ENCODE results near the gene PDE2A. TPM values are rescaled to one million over a fixed set of nuclear protein-coding genes. Genes with fewer than 3 reads are reported as not detected.

The PDE2A gene
- total and polyA plus RNA-seq, 8 donors = 8.4 to 13.8 (median 11.2) TPM

DNA sequence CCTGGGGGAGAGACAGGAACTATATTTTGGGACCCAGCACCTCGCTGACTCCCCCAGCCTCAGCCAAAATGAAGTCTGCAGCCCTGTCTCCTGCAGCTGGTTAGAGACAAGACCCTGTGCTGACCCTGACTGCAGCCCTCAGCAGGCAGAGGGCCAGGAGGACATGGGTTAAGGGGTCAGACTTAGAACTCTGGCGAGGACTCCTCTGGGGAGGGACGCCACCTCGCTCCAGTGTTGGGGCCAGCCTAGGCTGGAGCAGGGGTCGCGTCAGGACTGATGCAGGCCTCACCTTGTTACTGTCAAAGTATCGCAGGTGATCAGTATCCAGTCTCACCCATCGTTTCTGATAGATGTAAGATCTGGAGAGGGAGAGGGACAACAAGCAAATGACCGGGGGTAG lies 36.9 kb upstream of the PDE2A start:
- Histone ChIP-seq H3K36me3 (peaks cover 0 to 97% of the 10 kb centered on the region in 2 donors), H3K9me3 (no peaks in the 10 kb centered on the region)

DNA sequence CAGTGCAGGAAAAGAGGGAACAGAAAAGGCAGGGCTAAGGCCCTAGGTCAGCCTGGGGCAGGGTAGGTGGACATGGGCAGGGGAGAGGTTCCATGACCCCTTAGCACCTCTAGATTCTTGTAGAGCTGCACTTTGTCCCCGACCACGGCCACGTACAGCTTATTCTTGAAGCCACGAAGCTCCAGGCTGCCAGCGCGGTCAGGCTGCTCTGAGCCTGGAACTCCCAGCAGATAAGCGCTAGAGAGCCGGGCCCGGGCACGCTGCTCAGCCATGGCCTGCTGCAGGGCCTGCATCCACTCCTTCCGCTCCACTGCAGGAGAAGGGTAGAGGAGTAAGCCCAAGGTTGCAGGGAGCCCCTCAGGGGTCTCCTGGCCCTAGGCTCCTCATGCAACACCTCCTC lies 36.1 kb upstream of the PDE2A start:
- H3K4me3 ChIP-seq = no peak overlapping the region
- no peak overlapping the region for H3K27ac ChIP-seq
- no peaks in the 10 kb centered on the region for H3K9me3 ChIP-seq
- peaks cover 0 to 100% of the 10 kb centered on the region in 2 donors for H3K36me3 ChIP-seq
- intact Hi-C loops (cut with DNase I) = no loop called here
- no peak for ATAC-seq
- DNase-seq = peak in 1 of 4 donors; percentile 70
- no peaks in the 10 kb centered on the region for H3K27me3 ChIP-seq
- peaks cover 2 to 35% of the 10 kb centered on the region in 2 donors for H3K4me1 ChIP-seq
- TF ChIP-seq, protein P1, sequence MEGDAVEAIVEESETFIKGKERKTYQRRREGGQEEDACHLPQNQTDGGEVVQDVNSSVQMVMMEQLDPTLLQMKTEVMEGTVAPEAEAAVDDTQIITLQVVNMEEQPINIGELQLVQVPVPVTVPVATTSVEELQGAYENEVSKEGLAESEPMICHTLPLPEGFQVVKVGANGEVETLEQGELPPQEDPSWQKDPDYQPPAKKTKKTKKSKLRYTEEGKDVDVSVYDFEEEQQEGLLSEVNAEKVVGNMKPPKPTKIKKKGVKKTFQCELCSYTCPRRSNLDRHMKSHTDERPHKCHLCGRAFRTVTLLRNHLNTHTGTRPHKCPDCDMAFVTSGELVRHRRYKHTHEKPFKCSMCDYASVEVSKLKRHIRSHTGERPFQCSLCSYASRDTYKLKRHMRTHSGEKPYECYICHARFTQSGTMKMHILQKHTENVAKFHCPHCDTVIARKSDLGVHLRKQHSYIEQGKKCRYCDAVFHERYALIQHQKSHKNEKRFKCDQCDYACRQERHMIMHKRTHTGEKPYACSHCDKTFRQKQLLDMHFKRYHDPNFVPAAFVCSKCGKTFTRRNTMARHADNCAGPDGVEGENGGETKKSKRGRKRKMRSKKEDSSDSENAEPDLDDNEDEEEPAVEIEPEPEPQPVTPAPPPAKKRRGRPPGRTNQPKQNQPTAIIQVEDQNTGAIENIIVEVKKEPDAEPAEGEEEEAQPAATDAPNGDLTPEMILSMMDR (IDR thresholded peaks at IDR 0.05) = no peak

More for the DNA sequence above, 36.9 kb upstream of the PDE2A start:
- no peaks in the 10 kb centered on the region for H3K27me3 ChIP-seq
- TF ChIP-seq, protein P1 (IDR thresholded peaks at IDR 0.05) = no peak
- no peak overlapping the region for H3K27ac ChIP-seq
- intact Hi-C loops (cut with DNase I) = no loop called here
- no peak overlapping the region for H3K4me3 ChIP-seq
- ATAC-seq (no peak), DNase-seq (peak in 1 of 4 donors; percentile 54)
- H3K4me1 ChIP-seq = peaks cover 2 to 42% of the 10 kb centered on the region in 2 donors

DNA sequence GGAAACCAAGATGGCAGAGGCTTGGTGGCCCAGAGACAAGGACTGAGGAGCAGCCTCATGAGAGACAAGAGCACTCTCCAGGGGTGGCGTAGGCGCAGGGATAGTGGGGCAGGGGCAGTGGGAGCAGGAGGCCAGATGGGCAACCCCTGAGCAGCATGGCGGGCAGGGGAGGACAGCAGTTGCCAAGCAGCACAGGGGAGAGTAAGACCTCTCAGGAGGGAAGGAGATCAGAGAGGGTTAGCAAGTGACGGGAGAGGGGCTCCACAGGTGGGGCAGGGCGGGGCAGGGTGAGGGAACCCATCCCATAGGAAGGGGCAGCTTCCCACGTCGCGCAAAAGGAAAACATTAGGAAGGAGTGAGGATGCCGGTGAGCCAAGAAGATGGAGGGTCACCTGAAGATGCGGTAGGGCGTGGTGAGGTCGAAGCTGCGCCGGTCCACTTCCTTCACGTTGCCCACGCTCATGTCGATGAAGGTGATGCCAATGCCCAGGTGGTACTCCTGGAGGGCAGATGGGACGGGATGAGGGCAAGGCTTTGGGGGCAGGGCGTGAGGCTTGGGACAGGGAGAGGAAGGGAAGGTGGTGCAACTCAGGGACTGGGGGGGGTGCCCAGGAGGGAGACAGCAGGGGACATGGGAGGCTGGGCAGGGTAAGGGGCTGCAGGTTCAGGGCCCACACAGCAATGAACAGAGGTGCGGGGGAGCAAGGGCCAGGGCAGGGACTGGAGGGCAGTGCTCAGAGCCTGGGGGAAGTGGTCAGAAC lies 35.4 kb upstream of the PDE2A start:
- intact Hi-C loops (cut with DNase I) = no loop called here
- Histone ChIP-seq H3K4me3 (no peak overlapping the region), H3K36me3 (peaks cover 0 to 100% of the 10 kb centered on the region in 2 donors), H3K27ac (no peak overlapping the region), H3K4me1 (peaks cover 2 to 29% of the 10 kb centered on the region in 2 donors), H3K9me3 (no peaks in the 10 kb centered on the region), H3K27me3 (no peaks in the 10 kb centered on the region)
- ATAC-seq (no peak), DNase-seq (peak in 1 of 4 donors; percentile 66)
- TF ChIP-seq, protein P1 (IDR thresholded peaks at IDR 0.05) = no peak

DNA sequence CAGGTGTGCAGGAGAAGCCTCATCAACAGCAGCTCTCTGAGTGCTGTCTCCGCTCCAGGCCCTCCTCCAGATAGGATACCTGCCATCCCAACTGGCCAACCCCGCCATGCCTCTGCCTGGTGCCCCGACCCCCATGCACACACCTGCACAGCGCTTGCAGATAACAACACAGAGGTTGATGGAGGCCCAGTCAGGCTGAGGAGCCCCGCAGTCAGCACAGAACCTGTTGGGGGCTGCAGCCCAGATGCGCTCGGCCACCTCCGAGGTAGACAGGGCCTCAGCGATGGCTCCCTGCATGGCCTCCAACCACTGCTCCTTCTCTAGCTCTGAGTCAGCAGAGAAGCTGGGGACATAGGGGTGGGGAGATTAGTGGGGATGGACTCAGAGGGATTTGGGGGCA lies 32.8 kb upstream of the PDE2A start:
- H3K9me3 ChIP-seq = no peaks in the 10 kb centered on the region
- intact Hi-C loops (cut with DNase I) = no loop called here
- H3K4me1 ChIP-seq = peaks cover 3 to 8% of the 10 kb centered on the region in 2 donors
- ATAC-seq = no peak
- peaks cover 0 to 100% of the 10 kb centered on the region in 2 donors for H3K36me3 ChIP-seq
- DNase-seq = no peak
- no peak overlapping the region for H3K27ac ChIP-seq
- no peaks in the 10 kb centered on the region for H3K27me3 ChIP-seq
- H3K4me3 ChIP-seq = no peak overlapping the region
- TF ChIP-seq, protein P1 (IDR thresholded peaks at IDR 0.05) = no peak

DNA sequence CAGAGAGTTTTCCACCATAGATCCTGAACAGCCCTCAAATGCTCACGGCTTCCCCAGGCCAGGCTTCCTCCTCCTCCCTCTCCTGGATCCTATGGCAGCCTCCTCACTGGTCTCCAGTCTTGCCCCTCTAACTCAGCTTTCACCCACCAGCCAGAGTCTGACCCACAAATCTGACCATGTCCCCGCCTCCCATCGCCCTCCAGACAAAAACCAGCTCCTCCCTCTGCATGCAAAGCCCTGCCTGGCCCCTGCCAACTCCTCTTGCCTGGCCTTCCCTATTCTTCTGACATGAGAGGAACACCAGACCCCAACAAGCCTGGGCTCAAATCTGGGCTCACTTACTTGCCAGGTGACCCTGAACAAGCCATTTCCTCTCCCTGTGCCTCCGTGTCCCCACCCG lies 32.4 kb upstream of the PDE2A start:
- Histone ChIP-seq H3K9me3 (no peaks in the 10 kb centered on the region), H3K27ac (no peak overlapping the region), H3K27me3 (no peaks in the 10 kb centered on the region), H3K36me3 (peaks cover 0 to 100% of the 10 kb centered on the region in 2 donors), H3K4me1 (peaks cover 0 to 8% of the 10 kb centered on the region in 2 donors), H3K4me3 (no peak overlapping the region)
- TF ChIP-seq, protein P1 (IDR thresholded peaks at IDR 0.05) = no peak
- intact Hi-C loops (cut with DNase I) = no loop called here
- ATAC-seq = no peak
- no peak for DNase-seq

Data from left lung (tissue), 10 donors.